Epithelial cell of esophagus (primary cell): ENCODE results near the gene MCTP1.

ENCODE experiments used
- DNase-seq: peaks from one replicate; pipeline ENCODE4 v3.0.0; 2010; ENCODE audit warnings: low read depth
- H3K4me3 ChIP-seq: 2 replicates; pipeline ENCODE4 v1.5.1; 2011; ENCODE audit warnings: mild to moderate bottlenecking, low read length, control low read depth
- CTCF ChIP-seq: IDR thresholded peaks from 2 replicates; pipeline ENCODE4 v1.5.1; 2011; ENCODE audit warnings: low read depth, mild to moderate bottlenecking, low read length, control low read depth, inconsistent platforms; ENCODE audit not compliant: insufficient read depth; ENCODE audit errors: missing control alignments

Gene MCTP1

GRCh38 chr5:95035891-95036685 is 248.8 kb downstream of the MCTP1 start:
- no peak for TF ChIP-seq CTCF
- H3K4me3 ChIP-seq, result no peak overlapping the region
- DNase-seq, result no peak

- no peak for DNase-seq
- no peak for TF ChIP-seq CTCF
- no peak overlapping the region for H3K4me3 ChIP-seq
Measured at GRCh38 chr5:95032801-95033200, 252.1 kb downstream of the MCTP1 start.

- no peak for DNase-seq
- no peak for TF ChIP-seq CTCF
- no peak overlapping the region for H3K4me3 ChIP-seq
Measured at GRCh38 chr5:95029569-95030366, 255.1 kb downstream of the MCTP1 start.

GRCh38 chr5:95027775-95028174 is 257.1 kb downstream of the MCTP1 start:
- no peak overlapping the region for H3K4me3 ChIP-seq
- no peak for DNase-seq
- TF ChIP-seq CTCF, result no peak

GRCh38 chr5:95027151-95027721 is 257.7 kb downstream of the MCTP1 start:
- TF ChIP-seq CTCF, result no peak
- no peak for DNase-seq
- H3K4me3 ChIP-seq, result no peak overlapping the region

GRCh38 chr5:95026718-95027117 is 258.2 kb downstream of the MCTP1 start:
- no peak for DNase-seq
- no peak for TF ChIP-seq CTCF
- H3K4me3 ChIP-seq, result no peak overlapping the region
